Measurements from ENCODE around the gene RNU7-1.

Gene RNU7-1

DNA sequence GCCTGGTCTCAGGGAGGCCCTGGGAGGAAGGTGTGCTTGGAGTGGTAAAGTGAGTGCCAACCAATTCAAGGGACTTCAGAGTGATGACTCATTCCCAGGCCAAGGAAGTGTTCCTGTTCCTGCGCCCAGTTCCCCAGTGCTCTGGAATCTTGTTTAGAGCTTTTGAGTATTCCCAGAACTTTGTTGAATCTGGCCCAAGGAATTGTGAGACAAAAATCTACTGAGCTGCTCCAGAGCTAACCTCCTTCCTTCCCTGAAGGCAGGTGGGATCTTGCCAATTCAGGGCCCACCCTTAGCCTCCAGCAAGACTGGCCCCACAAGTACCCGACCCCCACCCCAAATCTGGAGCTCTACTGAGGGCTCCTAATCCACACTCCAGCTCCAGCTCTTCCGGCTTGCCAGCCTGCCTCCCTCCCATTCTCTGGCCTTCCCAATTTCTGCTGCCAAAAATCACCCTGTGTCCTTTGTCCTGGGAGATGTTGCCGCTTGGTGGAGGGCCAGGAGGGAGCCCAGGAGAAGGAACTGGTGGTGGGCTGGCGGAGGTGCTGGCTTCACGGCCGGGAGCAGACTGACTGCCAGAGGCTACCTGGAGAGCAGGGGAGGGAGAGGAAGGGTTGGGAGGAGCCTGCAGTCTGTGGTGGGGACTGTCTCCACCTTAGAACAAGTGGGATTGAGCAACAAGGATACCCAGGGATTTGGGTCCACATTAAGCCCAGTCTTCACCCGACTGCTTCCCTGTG is 17.9 kb upstream of the RNU7-1 start:
- TF ChIP-seq ZNF274 (IDR thresholded peaks at IDR 0.05; ENCODE audit: low read depth, low read length): no peak
- no peak overlapping the region for H3K4me3 ChIP-seq (ENCODE audit: low read length)

DNA sequence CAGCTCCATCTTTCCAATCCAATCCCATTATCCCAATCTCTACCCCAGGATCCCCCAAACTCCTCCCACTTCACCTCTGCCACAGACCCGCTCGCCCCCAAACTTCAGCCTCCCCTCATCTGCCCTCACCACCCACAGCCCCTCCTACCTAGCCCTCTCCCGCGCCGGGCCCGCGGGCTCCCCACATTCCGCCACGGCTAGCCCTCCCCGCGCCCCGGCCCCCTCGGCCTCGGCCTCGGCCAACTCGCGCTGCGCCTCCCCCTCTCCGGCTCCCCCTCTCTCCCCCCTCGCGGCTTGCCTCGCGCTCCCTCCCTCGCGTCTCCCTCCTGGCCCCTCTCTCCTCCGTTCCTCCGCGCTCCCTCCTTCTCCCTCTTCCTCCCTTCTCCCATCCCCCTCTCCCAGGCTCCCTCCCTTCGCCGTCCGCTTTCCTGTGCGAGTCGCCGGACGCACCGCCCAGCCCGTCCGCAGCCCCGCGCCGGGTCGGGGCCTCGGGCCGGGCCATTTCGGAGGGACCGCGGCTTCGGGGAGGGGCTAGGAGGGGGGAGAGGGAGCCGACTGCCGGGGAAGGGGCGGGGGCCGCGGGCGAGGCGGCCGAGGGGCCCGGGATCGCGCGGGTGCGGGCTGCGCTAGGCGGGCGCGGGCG is 16.1 kb upstream of the RNU7-1 start, which contains the start of gene ATN1:
ATN1 (plus strand) TSS at position 581 of the 643 bp plus-strand sequence. CDS start 6,043 bp downstream, outside the sequence.
- H3K4me3 ChIP-seq (ENCODE audit: low read length): peak within 1 kb of the TSS; percentile 82
- no peak for TF ChIP-seq ZNF274 (IDR thresholded peaks at IDR 0.05; ENCODE audit: low read depth, low read length)

DNA sequence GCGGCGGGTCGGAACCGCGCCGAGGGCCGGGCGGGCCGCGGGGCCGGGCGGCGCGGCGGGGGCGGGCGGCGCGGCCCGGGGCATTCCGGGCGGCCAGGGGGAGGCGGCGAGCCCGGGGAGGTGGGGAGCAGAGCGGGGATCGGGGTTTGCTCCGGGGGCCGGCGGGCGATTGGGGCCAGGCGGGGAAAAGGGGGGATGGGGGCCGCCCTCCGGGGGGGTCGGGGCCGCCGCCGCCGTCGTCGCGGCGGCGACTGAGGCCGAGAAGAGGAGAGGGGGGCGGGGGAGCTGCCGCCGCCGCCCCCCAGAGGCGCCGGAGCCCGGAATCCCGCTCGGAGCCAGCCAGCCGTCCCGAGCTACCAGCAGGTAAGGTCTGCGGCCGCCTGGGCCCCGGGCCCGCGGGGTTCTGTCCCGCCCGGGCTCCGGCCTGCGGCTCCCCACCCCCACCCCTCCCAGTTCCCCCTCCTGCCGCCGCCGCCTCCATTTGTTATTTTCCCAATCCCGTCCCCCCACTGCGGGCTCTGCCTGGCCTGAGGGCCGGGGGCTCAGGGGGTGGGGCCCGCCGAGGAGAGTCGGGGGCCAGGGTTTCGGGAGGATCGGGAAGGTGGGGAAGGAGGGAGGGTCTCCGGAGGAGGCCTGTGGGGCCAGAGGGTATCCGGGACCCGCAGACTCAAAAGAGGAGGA is 15.5 kb upstream of the RNU7-1 start:
- no peak for TF ChIP-seq ZNF274 (IDR thresholded peaks at IDR 0.05; ENCODE audit: low read depth, low read length)

DNA sequence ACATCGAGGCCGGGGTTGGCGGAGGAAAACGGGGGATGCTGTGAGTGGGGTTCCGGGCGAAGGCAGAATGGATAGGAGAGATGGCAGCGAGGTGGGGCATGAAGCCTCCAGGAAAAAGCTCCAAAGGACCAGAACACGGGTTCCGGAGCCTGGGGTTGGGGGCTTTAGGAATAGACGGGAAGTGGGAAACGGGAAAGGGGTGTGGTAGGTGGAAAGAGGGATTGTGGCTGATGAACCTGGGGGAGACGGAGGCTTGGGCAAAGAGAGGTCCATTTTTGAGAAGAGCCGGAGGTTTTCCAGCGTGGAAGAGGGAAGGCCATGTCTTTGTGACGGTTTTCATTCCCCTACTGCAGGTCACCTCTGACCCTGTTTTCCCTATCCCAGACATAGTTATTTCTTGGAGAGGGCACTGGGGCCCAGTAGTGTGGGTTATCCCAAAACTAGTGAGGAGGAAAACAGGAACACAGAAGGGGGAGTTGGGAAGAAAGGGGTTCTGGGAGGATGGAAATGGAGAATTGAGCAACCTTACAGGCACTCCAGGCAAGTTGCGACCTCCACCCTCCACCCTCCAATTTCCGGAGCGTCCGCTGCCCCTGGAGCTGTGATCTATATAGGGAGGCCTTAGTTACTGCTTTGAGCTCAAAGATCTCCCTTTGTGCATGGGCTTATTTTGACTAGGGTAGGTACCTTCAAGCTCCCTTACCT is 14.8 kb upstream of the RNU7-1 start:
- peak overlapping the region; percentile 82 for H3K4me3 ChIP-seq (ENCODE audit: low read length)
- no peak for TF ChIP-seq ZNF274 (IDR thresholded peaks at IDR 0.05; ENCODE audit: low read depth, low read length)

More for the DNA sequence above, 15.5 kb upstream of the RNU7-1 start:
- H3K4me3 ChIP-seq (ENCODE audit: low read length): peak overlapping the region; percentile 82

DNA sequence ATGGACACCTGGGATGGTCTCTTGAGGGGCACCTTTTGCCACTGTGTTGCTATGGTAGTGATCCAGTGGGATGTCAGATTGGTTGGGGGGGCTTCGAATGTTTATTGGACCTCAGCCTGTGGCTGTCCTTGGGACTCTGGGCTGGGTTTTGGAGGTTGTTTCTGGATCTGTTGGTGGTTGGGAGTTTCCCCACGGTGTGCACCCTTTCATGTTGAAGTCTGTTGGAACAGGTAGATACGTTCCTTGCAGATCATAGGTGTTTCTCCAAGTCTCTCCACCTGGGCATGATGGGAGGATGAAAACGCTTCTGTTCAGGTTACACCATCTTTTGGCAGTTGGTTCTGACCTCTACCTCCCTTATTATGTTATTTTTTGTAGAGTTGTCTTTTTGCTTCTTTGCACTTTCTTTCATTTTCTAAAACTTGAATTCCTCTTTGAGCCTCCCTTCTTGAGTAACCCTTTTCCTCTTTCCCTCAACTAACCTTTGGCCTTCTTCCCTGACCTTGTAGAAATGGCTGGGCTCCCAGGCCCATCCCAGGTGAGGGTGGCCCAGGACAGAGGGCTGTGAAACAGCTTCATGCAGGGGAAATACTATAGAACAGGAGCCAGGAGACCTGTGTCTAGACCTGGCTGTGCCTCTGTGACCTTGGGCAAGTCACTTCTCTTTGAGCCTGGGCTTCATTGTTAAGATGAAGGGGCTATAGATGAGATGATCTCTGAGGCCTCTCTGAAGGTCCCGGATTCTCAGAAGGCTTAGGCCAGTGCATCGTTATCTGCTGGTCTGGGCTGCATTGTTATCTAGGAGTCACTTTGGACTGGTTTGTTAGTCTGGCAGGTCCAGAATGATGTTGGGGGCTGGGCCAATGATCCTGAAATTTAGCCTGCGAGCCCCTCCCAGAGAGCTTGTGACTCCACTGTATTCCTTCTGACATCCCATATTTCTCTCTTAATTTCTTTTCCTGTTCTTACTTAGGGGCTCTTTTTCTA is 13.9 kb upstream of the RNU7-1 start:
- H3K4me3 ChIP-seq (ENCODE audit: low read length): peak overlapping the region; percentile 82; the same call in 1 of the 2 replicates
- TF ChIP-seq ZNF274 (IDR thresholded peaks at IDR 0.05; ENCODE audit: low read depth, low read length): no peak

DNA sequence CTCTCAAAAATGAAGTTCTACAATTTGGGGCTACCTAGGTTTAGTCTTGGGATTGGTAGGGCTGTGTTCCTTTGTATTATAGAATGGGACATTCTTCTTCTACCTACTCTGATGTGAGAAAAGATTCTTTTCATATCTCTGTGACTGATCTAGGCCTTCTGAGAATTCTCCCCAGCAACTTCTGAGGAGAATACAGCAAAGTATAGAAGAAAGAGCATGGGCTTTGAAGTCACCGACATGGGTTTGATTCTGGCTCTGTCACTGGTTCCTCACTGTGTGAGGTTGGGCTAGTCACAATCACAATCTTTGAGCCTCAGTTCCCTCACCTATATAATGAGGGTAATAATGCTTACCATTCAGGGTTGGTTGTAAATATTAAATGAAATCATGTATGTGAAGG is 10.8 kb upstream of the RNU7-1 start:
- H3K4me3 ChIP-seq (ENCODE audit: low read length): no peak overlapping the region
- no peak for TF ChIP-seq ZNF274 (IDR thresholded peaks at IDR 0.05; ENCODE audit: low read depth, low read length)

DNA sequence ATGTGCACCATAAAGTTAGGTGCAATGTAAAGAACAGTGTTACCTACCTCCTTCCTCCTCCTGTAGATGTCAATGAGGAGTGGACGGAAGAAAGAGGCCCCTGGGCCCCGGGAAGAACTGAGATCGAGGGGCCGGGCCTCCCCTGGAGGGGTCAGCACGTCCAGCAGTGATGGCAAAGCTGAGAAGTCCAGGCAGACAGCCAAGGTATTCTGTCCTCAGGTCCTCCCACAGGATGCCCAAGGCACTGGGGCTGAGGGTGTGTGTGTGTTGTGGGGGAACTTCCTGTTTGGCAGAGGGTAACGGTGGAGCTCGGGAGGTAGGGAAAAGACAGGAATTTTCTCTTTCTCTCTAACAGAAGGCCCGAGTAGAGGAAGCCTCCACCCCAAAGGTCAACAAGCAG is 9.5 kb upstream of the RNU7-1 start:
- H3K4me3 ChIP-seq (ENCODE audit: low read length): no peak overlapping the region
- no peak for TF ChIP-seq ZNF274 (IDR thresholded peaks at IDR 0.05; ENCODE audit: low read depth, low read length)

DNA sequence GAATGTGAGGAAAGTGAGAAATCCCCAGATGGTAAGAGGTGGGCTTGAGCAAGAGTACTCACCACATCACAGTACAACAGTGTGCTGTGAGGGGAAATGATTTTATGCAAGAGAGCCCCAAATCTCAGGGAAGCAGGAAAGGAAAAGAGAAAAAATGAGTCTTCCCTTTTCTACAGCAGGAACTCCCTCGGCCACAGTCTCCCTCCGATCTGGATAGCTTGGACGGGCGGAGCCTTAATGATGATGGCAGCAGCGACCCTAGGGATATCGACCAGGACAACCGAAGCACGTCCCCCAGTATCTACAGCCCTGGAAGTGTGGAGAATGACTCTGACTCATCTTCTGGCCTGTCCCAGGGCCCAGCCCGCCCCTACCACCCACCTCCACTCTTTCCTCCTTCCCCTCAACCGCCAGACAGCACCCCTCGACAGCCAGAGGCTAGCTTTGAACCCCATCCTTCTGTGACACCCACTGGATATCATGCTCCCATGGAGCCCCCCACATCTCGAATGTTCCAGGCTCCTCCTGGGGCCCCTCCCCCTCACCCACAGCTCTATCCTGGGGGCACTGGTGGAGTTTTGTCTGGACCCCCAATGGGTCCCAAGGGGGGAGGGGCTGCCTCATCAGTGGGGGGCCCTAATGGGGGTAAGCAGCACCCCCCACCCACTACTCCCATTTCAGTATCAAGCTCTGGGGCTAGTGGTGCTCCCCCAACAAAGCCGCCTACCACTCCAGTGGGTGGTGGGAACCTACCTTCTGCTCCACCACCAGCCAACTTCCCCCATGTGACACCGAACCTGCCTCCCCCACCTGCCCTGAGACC is 8.0 kb upstream of the RNU7-1 start:
- H3K4me3 ChIP-seq (ENCODE audit: low read length): no peak overlapping the region
- no peak for TF ChIP-seq ZNF274 (IDR thresholded peaks at IDR 0.05; ENCODE audit: low read depth, low read length)

DNA sequence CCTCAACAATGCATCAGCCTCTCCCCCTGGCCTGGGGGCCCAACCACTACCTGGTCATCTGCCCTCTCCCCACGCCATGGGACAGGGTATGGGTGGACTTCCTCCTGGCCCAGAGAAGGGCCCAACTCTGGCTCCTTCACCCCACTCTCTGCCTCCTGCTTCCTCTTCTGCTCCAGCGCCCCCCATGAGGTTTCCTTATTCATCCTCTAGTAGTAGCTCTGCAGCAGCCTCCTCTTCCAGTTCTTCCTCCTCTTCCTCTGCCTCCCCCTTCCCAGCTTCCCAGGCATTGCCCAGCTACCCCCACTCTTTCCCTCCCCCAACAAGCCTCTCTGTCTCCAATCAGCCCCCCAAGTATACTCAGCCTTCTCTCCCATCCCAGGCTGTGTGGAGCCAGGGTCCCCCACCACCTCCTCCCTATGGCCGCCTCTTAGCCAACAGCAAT is 7.4 kb upstream of the RNU7-1 start:
- peak overlapping the region; percentile 72; the same call in 1 of the 2 replicates for H3K4me3 ChIP-seq (ENCODE audit: low read length)
- TF ChIP-seq ZNF274 (IDR thresholded peaks at IDR 0.05; ENCODE audit: low read depth, low read length): no peak

DNA sequence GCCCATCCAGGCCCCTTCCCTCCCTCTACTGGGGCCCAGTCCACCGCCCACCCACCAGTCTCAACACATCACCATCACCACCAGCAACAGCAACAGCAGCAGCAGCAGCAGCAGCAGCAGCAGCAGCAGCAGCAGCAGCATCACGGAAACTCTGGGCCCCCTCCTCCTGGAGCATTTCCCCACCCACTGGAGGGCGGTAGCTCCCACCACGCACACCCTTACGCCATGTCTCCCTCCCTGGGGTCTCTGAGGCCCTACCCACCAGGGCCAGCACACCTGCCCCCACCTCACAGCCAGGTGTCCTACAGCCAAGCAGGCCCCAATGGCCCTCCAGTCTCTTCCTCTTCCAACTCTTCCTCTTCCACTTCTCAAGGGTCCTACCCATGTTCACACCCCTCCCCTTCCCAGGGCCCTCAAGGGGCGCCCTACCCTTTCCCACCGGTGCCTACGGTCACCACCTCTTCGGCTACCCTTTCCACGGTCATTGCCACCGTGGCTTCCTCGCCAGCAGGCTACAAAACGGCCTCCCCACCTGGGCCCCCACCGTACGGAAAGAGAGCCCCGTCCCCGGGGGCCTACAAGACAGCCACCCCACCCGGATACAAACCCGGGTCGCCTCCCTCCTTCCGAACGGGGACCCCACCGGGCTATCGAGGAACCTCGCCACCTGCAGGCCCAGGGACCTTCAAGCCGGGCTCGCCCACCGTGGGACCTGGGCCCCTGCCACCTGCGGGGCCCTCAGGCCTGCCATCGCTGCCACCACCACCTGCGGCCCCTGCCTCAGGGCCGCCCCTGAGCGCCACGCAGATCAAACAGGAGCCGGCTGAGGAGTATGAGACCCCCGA is 6.8 kb upstream of the RNU7-1 start:
- no peak for TF ChIP-seq ZNF274 (IDR thresholded peaks at IDR 0.05; ENCODE audit: low read depth, low read length)
- peak overlapping the region; percentile 72 for H3K4me3 ChIP-seq (ENCODE audit: low read length)
